ENCODE results near the gene CEP57L1.
"Not testable (repeated sequence)": the region's sequence is repeated elsewhere in the genome, so short reads cannot be mapped to it uniquely, and the experiment has no call there.

The CEP57L1 gene

DNA sequence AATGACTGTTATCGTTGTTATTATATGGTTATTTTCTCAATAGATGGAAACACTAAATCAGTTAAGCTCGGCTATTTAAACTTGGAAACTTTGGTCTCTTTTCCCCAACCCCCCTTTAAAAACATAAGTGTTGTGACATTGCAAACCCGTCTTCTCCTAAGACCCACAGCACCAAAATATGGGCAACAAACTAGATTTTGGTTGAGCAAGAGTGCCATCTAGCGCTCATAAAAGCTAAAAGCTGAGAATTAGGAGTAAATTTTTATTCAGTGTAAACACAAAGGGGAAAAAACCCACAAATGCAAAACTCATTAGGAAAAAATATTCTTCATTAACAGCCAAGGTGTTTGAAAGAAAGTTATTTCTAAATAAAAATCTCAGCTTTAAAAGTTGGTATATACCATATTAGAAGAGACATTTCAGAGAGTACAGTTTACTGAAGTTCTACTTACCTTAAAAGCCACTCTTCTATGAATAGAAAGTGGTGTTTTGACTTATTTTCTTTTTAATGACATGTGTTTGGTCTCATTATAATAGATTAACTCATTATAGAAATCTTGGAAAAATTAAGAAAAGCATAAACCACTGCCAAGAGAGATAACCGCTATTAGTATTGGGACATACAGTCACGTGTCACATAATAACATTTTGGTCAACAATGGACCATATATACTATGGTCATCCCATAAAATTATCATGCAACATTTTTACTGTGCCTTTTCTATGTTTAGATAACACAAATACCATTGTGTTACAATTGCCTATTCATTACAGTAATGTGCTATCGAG lies 21.8 kb upstream of the CEP57L1 start:
- DNase-seq (ENCODE audit: low spot score), result no peak

DNA sequence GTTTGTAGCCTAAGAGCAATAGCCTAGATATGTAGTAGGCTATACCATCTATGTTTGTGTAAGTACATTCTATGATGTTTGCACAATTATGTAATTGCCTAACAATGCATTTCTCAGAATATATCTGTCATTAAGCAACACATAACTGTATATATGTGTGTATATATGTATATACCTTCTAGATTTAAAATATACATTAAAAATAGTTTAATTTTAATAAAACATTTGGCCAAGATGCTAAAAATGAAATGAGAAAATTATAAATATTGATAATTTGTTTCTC lies 21.2 kb upstream of the CEP57L1 start:
- no peak for DNase-seq (ENCODE audit: low spot score)

DNA sequence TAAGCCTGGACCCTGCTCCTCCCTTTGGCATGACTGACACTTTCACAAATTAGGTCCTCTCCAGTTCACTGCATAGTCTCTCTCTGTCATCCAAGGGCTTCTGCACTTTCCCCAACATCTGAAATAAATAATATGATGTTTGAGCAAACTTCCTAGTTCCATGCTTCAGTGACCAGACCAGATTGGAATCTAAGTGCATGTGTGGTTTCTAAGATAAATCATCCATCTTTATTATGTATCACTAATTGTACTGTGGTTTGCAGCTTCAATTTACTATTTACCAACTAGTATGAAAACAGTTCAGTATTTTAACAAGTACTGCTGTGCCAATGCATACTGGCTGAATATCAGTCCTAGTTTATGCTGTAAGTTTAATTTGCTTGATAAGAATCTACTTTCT lies 19.4 kb upstream of the CEP57L1 start:
- DNase-seq (ENCODE audit: low spot score), result no peak

DNA sequence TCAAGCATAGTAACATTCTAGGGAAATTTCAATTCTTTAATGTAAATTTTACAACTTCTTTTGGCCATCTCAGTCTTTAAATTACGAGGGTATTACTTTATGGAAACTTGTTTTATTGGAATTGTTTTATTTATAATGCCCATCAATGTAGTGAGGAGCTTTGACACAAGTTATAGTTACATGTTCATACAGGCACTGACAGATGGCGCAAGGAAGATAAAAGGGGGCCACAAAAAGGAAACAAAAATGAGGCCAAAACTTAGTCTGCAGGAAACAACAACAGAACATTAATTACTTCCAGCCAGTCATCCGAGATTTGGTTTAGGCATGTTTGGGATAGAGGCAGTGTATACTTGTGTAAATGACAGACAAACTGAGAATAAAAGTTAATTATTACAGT lies 18.9 kb upstream of the CEP57L1 start:
- DNase-seq (ENCODE audit: low spot score), result no peak

DNA sequence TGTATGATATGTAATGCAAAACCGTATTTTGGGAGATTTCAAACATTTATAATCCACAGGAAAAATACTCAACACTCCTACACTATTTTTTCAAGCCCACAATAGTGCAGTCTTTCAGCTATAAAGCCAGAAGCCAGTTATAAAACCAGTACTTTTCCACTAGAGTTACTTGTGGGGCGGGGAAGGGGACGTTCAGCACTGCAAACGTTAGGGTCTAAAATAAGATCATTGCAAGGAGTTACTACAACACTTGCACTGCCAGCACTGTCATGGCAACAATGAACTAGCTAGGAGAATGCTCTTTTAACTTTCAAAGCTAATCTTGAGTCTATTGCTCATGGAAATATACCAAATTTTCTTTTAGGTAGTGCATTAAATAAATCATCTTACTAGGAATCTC lies 15.3 kb upstream of the CEP57L1 start:
- DNase-seq (ENCODE audit: low spot score), result no peak

DNA sequence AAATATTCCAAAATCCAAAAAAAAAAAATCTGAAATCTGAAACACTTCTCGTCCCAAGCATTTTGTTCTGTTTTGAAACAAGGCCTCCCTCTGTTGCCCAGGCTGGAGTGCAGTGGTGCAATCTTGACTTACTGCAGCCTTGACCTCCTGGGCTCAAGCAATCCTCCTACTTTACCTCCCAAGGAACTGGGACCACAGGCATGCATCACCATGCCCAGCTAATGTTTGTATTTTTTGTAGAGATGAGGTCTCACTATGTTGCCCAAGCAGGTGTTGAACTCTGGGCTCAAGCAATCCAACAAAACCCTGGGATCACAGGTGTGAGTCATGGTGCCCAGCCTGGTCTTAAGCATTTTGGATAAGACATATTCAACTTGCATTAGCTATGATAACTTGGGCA lies 14.3 kb upstream of the CEP57L1 start:
- DNase-seq (ENCODE audit: low spot score), result no peak

DNA sequence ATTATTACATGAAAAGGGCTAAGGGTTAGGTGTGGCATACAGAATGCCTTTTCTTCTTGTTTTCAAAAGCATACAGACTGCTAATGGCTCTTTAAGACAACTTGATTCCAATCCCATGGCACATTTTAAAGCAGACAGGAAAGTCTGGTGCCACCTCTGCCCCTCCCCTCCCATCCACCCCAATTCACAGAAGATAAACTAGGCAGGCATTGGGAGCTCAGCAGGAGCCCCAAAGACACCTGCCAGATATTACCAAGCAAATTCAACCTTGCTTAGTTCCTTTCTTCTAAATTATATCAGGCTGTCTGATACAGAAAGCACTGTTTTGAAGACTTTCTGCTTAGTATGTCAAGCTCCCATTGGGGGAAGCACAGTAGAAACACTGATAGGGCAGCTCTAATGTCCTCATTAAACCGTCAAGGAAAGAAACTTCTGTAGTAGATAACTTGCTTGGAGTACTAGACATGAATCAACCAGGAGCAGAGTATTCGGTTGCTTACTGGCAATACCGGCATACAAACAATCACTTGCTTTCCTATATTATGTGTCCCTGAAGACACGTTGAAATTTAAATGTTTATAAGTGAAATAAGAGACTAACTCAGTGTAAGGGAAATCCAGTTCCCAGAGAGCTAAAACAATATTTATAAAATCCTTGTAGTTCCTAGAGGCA lies 13.7 kb upstream of the CEP57L1 start:
- no peak for DNase-seq (ENCODE audit: low spot score)

DNA sequence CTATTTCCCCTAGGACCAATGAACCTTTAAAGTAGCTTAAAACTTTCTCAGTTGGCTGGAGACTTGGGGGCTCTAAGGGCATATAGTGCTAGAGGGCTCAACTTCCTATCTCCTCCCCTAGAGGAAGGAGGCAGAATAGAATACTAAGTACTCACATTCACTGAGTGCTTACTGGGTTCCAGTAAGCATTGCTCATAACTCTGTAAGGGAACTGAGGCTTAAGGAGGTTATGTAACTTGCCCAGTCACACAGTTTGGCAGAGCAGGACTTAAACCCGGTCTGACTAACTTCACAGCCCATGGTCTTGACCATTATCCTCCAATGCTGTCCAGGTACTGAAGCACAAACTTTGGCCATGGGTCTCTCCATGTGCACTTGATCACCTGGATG lies 13.1 kb upstream of the CEP57L1 start:
- DNase-seq (ENCODE audit: low spot score), result no peak

DNA sequence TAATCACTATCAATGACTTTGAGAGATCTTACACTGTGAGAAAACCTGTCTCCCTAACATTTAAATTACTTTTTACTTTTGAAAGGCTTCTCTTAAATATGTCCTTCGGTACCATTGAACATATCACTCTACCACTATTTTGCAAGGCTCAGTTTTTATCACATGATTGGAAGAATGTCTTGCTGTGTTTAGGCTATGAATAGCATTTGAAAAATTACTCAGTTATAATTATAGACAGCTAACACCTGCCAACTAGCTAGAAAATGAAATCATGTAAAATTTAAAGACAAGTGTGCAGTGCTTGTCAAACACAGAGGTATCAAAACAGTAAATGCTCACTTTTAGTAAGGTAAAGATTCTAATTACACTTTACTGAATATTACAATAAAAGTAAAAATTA lies 11.7 kb upstream of the CEP57L1 start:
- DNase-seq (ENCODE audit: low spot score), result no peak

DNA sequence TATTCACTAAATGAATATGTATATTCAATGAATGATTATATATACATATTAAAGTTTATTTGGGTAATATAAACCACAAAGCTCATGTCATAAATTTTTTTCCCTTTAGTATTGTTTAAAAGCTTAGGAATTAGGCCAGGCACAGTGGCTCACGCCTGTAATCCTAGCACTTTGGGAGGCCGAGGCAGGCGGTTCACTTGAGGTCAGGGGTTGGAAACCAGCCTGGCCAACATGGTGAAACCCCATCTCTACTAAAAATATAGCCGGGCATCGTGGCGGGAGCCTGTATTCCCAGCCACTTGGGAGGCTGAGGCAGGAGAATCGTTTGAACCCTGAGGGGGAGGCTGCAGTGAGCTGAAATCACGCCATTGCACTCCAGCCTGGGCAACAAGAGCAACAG lies 11.2 kb upstream of the CEP57L1 start:
- not testable (repeated sequence) for DNase-seq (ENCODE audit: low spot score)

DNA sequence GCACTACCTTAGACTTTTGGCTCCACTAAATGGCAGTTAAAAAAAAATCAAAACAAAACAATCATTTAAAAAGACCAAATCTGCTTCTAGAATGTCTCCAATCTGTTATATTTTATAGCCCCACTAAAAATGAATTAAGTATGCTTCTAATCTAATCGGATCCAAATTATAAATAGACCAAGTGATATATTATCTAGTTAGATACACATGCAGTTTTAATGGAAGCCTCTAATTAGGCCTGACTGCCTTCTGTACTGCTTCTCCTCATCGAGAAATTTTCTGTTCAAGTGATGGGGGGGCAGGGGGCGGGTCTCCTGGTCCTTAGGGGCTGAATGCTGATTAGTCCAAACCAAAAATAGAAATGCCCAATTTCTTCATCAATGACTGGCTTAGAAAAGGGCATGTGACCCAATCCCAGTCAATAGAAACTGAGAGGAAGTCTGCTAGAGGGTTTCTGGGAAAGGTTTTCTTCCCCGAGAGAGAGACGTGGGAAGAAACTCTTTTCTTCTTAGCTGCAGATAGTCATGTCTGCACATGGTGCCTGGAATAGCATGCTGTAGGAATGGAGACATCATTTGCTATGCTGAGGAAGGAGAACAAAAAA lies 7.5 kb upstream of the CEP57L1 start:
- no peak for DNase-seq (ENCODE audit: low spot score)

DNA sequence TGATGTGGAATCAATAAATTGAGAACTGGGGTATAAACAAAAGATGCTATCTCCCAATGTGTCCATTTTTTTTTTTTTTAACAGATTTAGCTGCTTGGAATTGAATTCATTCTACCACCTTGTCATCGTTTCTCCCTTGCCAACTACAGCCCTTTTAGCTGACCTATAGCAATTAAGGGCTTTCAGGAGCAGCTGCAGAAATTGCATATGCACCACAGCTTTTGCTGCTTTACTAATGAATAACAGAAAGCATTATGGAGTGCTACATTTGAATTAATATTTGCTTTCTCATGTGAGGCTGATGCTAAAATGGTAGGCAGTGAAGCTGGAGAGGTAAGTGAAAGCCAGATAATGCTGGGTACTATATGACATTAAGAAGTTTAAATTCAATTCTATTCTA lies 6.3 kb upstream of the CEP57L1 start:
- DNase-seq (ENCODE audit: low spot score), result no peak

DNA sequence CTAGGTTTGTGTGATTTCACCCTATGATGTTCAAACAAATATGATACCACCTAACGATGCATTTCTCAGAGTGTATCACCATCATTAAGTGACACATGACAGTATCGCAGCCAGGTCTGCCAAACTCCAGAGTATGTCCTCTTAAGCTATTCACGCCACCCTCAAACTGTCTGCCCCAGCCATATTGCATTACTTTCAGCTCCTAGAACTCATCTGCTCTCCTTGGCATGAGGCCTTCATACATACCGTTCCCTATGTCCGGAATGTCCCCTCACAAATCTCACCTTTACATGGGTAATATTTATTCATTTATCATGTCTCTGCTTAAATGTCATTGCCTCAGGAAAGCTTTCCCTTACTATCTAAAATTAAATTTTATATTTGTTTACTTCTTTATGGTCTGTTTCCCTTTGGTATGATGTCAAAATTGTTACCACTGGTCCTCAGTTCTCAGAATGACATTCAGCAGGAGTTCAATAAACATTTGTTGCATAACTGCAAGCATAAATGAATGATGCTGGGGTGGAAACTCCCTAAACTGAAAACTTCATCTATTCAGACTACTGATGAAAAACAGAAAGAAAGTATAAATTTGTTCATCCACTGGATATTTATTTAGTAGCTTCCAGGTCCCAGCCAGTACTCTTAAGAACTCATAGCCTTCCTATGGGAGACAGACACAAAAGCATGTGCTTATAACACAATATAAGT lies 3.8 kb upstream of the CEP57L1 start:
- DNase-seq (ENCODE audit: low spot score), result no peak

DNA sequence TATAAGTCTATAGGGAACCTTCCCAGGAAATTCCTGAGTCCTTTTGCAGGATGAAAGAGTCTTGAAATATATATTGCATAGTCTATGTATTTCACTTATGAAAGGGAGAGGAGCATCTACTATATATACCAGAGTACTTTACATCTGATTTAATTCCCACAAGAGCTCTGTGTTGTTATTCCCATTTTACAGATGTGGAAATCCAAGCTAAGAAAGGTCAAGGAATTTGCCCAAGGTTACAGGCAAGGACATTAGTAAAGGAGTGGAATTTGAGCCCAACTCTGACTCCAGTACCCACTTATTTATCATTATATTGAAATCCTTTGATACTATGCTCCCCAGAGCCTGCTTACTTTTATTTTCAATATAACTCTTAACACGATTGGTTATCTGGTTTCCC lies 3.2 kb upstream of the CEP57L1 start:
- DNase-seq (ENCODE audit: low spot score), result no peak

DNA sequence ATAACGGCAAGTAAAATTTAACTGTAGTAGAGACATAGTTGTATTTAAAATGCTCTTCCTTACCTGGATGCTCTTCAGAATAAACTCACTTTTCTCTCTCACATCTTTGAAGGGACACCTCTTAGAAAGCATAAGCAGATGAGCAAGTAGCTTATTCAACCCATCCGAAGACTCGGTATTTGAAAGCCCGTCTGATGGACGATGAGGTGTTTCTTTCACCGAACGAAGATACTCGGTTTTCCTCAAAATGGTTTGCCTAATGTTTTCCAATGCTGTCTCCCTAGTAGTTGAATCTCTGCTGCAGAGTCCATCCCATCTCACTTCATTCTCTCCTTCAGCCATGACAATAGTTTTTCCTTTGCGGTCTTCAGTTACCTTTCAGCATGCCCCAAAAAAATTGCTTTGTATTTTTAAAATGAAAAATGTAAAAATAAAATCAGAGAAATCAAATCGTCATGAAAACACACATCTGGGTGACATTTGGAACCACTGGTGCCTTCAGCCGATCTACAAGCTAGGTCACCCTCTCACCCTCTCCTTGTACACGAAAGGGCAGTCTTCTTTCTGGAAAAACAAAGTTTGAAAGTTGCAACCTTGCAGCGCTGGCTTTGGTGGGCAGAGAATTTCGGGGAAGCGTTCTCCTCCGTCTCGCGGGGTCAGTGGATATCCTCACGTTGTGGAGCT lies 1.4 kb upstream of the CEP57L1 start:
- DNase-seq (ENCODE audit: low spot score), result no peak

DNA sequence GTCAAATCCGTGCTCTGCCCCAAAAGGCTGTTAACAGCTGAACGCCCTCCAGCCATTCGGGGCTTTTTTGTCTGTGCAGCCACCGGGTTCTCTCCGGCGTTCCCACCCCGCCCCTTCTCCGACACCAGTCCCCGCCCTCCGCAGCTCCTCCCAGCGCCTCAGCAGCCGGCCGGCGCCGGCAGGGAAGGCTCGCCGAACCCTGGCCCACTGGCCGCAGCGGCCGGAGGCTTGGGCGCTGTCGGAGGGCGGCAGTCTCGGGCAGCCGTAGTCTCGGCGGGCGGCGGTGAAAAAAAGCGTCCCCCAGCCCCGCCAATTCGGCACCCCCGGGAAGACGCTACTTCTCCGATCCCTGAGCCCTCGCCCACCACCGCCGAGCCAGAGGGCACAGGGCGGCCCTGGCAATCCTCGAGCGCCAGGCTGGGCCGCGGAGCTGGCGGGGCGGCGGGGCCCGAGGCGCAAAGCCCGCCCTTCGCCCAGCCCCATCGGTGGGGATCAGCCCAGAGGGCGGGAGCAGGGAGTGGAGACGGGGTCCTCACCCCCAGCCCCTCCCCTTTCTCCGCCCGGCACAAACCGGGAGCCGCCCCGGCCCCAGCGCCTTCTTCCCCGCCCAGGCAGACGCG lies 781 bp upstream of the CEP57L1 start, which contains the start of gene SESN1:
SESN1 (minus strand) TSS at position 431 of the 620 bp plus-strand sequence. CDS start 773 bp downstream, outside the sequence.
- DNase-seq (ENCODE audit: low spot score), result peak; percentile 92

DNA sequence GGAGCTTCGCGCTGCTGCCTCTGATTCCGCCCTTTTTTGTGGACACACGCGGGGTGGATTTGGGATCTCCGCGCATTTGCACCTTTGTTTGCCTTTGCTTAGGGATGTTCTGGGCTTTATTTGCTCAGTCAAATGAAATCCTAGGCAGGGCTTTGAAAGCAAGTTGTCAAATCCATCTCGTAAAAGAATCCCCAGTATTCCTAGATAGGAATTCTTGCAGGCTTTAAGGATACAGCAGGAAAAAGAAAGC lies 453 bp downstream of the CEP57L1 start:
- DNase-seq (ENCODE audit: low spot score), result no peak

DNA sequence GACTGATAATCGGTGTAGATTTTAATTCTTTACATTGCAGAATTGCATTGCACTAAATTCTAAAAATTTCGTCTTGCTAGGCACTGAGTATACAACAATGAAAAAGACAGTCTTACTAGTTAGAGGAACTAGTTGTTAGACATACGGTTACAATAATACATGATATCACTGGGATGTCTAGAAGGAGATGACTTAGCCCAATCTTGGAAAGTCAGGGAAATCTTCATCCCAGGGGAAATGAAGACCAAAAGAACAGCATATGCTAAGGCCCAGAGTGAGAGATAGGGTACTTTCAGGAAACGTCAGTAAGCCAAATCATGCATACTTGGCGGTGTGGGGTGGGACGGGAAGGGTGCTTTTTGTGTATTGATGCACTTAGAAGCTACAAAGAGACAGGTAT lies 901 bp downstream of the CEP57L1 start:
- DNase-seq (ENCODE audit: low spot score), result no peak

DNA sequence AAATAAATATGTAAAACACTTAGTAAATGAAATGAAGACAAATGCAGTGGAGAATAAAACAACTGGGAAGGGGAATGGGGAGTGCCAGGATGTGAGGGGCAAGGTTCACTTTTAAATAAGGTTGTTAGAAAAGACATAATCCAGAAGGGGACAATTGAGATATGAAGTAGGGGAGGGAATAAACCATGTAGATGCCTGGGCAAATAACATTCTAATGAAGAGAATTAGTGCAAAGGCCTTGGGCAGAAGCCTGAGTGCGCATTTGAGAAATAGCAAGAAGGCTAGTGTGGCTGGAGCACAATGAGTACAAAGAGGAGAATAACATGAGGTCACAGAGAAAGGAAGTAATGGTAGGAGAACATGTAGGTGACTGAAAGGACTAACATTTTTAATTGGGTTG lies 2.4 kb downstream of the CEP57L1 start:
- no peak for DNase-seq (ENCODE audit: low spot score)

DNA sequence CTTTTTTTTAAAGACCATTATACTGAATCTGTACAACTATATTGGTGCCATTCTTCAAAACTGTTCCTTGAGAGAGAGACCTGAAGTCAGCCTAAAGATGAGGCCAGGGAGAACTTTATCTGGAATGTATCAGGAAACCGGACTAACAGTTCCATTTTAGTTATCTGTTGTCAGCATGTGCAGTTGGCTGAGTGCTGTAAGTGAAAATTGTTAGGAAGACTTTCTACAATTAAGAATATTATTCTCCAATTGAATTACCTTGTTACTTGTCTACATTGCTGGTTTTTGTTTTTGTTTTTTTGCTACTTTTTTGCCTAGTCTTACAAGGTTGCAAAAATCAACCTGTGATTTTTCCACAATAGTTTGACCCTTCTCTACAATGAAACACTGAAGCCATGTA lies 7.5 kb downstream of the CEP57L1 start:
- DNase-seq (ENCODE audit: low spot score), result no peak

DNA sequence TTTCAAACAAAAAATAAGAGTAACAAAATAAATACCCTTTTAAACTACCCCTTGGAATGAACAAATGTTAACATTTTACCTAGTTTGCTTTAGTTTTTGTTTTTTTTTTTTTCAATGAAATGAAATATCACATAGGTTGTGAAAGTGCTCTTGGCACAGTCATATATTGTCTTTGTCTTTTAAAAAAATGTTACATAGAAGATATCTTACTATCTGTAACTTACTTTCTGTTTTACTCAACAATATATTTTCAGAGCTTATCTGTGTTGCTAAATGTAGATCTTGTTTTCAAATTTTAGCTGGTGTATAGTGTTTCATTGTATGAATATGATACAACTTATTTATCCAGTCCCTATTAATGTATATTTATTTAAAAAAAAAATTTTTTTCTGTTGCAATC lies 8.6 kb downstream of the CEP57L1 start:
- DNase-seq (ENCODE audit: low spot score), result no peak

DNA sequence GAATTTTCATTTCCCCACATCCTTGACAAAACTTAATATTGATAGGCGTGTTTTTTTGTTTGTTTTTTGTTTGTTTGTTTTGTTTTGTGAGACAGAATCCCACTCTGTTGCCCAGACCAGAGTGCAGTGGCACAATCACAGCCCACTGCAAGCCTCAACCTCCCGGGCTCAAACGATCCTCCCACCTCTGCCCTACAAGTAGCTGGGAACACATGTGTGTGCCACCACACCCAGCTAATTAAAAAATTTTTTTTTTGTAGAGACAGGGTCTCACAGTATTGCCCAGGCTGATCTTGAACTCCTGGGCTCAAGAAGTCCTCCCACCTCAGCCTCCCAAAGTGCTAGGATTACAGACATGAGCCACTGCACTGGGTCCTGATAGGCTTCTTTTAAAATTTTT lies 9.2 kb downstream of the CEP57L1 start:
- DNase-seq (ENCODE audit: low spot score), result no peak

Measured in HuH-7 (cell line).